Right renal pelvis (tissue), 4 donors: ENCODE data around the gene HNRNPH1. TPM values are rescaled to one million over a fixed set of nuclear protein-coding genes. Genes with fewer than 3 reads are reported as not detected.

ENCODE experiments used
- DNase-seq, 4 donors: peaks; one replicate each; pipeline ENCODE4 v3.0.0-alpha.2; 2013; ENCODE audit warnings: low read depth in 4 of 4, low spot score in 3 of 4, missing footprints in 1 of 4
- polyA plus RNA-seq, 4 donors: library from polyadenylated mRNA; unstranded; fragments of 120-200 nt; gene quantifications; one replicate each; pipeline ENCODE4 v1.2.1, GENCODE V29; 2013; ENCODE audit not compliant: insufficient read length in 4 of 4

Gene HNRNPH1
- polyA plus RNA-seq, 4 donors = 884 to 1,263 (median 1,004) TPM

DNA sequence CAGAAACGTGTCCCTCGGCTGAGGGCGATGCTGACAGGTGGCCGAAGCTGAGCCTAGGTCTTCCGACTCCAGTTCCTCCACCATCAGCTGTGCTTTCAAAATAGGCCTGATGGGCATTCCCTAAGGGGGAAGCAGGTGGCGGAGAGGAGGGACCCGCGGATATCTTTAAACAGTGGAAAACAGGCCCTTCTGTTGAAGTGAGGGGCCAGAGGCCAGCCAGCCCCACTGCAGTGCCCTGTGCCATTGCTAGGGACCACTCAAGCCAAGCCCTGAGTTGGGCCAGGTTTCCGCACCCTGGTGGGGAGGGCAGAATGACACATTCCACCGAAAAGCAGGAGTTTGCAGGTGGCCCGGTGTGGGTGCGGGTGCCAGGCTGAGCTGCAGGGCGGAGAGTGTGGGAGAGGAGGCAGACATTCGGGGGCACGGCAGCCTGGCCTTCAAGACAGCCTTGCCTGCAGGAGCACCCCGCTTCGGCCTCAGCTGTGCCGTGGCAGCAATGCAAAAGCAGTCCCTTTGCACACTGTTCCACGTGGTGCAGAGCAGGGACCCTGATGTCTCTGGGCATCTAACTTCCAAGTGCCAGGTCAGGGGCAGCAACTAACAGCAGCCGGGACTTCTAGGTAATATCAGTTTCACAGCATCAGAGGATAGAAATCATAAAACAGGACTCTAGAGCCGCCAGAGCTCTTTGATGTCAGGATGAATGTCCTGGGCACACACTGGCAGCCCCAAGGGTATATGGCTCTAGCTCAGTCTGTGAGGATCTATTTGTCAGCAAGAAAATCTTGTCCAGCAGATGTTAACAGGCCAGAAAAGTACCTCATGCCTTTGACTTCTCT is 17.2 kb downstream of the HNRNPH1 start:
- no peak for DNase-seq

GRCh38 chr5:179605026-179605833 is 18.2 kb downstream of the HNRNPH1 start:
- DNase-seq = no peak

DNA sequence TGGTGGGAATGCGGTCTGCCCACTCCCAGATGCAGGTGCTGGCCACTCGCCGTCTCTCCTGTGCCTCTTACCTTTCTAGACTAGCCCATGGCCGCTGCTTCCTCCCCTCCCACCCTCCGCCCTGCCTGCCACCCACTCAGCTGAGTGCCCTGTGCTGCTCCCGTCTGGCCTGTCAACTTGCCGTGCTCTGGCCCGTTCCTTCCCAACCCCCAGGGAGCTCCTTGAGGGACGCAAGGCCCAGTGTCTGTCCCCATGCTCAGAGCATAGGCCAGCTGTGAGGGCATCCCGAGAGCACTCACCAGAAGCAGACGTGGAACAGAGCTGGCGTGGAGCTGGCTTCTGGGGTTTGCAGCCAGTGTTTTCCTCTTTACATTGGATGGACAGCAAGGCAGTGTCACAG is 20.2 kb downstream of the HNRNPH1 start:
- DNase-seq = no peak

- DNase-seq = no peak
These were observed 21.4 kb downstream of the HNRNPH1 start for GRCh38 chr5:179601871-179602625.

DNA sequence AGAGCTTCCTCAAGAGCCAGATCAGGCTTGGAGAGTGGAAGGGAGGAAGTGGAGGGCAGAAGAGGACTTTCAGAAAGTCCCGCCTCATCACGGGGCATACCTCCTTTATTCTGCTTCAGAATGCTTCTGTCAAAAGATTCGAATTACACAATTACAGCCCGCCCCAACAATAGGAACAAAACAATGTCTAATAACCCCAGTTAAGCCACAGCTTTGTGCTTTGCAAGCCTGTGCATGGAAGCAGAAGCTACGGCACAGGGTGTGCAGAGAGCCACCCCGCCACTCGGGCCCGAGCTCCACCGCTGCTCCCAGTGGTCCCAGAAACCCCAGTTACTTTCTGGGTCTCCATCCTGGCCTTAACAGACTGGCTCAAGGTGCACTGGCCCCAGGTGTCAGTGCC is 23.5 kb downstream of the HNRNPH1 start:
- DNase-seq = no peak

DNA sequence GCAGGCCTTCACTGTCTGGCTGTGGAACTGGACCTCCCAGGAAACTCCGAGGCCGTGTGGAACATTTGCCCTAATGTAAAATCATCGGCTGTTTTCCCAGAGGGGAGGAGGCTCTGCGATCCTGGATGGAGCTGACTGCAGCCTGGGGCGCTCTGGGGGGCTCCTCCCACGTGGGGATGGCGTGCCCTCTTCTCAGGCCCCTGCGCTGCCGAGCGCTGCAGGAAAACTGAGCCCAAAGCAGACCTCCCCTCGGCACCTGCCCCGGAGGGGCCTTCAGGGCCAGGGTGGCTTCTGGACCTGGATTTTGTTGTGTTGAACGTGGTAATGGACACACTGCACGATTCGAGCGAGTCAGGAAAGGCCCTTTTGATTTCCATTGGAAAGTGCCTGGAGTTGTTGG is 23.9 kb downstream of the HNRNPH1 start:
- DNase-seq = no peak

DNA sequence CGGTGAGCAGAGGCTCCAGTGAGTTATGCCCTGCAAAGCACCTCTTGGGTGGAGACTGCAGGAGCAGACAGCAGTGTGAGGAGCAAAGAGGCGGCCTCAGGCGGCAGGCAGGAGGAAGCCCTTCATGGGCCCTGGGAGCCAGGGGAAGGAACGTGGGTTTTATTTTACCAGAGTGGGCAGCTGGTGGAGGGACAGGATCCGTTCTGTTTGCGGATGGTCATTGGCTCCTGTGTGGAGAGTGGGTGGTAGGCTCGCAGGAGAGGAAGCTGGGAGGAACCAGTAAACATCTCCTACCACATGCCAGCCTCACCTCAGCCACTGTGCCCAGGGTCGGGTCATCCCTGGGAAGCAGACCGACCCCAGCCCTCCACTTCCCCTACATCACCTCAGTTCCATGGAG is 24.4 kb downstream of the HNRNPH1 start:
- DNase-seq = no peak

GRCh38 chr5:179596421-179596820 is 27.1 kb downstream of the HNRNPH1 start:
- no peak for DNase-seq

- DNase-seq = no peak
These were observed 27.6 kb downstream of the HNRNPH1 start for GRCh38 chr5:179595916-179596315.

- no peak for DNase-seq
These were observed 35.3 kb downstream of the HNRNPH1 start for GRCh38 chr5:179588166-179588565.

GRCh38 chr5:179585941-179586401 is 37.5 kb downstream of the HNRNPH1 start:
- no peak for DNase-seq

DNA sequence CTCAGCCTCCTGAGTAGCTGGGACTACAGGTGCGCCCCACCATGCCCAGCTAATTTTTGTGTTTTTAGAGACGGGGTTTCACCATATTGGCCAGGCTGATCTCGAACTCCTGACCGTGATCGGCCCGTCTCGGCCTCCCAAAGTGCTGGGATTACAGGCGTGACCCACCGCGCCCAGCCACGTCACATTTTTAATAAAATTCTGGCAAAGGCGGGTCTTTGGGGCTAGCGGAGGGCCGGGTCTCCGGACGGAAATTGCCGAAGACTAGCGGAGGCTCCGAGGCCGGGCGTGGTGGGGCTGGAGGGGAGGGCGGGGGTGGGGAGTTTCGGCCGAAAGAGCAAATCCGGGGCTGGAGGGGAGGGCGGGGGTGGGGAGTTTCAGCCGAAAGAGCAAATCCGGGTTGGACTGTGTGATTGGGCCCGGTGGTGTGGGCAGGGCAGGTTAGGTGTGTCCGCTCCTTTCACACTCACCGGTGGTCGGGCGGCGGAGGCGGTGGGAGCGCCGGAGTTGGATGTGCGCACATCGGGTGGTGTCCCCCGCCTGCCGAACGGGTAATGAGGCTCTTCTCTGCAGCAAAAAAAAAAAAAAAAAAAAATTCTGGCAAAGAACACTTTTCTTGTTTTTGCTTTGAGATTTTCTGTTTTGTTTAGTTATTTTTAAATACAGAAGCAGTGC is 46.0 kb downstream of the HNRNPH1 start:
- DNase-seq = no peak

DNA sequence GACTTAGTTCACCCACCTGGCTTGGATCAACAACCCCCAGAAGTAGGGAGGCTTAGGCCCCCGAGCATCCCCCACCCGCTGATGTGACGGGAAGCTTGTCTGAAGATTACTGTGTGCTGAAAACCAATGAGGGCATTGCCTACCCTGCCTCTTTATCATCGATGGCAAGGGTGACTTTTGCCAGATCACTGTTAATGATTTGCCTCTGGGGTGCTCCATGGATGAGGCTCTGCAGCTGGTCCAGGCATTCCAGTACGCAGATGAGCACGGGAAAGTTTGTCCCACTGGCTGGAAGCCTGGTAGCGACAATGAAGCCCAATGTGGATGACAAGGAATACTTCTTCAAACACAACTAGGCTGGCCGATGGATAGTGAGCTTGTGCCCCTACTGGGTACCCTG is 51.1 kb downstream of the HNRNPH1 start:
- DNase-seq = no peak

DNA sequence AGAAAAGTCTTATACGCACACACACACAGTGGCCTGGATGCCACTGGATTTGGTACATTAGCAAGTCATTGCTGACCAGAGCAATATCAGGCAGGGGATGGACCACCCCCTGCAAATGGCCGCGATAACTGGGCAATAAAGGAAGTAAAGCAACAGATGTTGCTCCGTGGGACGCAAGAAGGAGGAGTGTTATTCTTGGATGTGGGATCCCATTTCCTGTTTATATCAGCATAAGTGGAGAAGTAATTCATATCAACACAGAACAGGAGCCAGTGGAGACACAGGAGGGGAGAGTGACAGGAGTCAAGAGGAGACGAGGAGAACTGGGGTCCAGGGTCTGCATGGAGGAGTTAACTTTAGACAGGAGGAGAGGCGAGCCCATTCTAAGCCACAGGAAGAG is 54.8 kb downstream of the HNRNPH1 start:
- DNase-seq = no peak

GRCh38 chr5:179564526-179564925 is 58.9 kb downstream of the HNRNPH1 start:
- DNase-seq = no peak

Other genes starting within 250 kb of the HNRNPH1 start
- 10 to 100 TPM; 69.1 to 81.4 (median 78.7) TPM for gene RUFY1, start 73.1 kb downstream of the HNRNPH1 start, polyA plus RNA-seq
- under 1 TPM in 3 of 4 donors, not detected in 1; 0.36 to 0.47 (median 0.42) TPM for gene CBY3, start 57.4 kb upstream of the HNRNPH1 start, polyA plus RNA-seq
- gene CANX, start 75.3 kb upstream of the HNRNPH1 start, polyA plus RNA-seq = 100 to 1,000 TPM; 522 to 659 (median 612) TPM
- gene MAML1, start 109.2 kb upstream of the HNRNPH1 start, polyA plus RNA-seq = 10 to 100 TPM; 41.3 to 44.2 (median 42.5) TPM
- gene LTC4S, start 170.3 kb upstream of the HNRNPH1 start, polyA plus RNA-seq = 1 to 10 TPM; 2.1 to 6.6 (median 2.7) TPM
- 100 to 1,000 TPM; 164 to 206 (median 173) TPM for gene MGAT4B, start 183.2 kb upstream of the HNRNPH1 start, polyA plus RNA-seq
- 100 to 1,000 TPM in 3 of 4 donors, 10 to 100 TPM in 1; 97.8 to 133 (median 102) TPM for gene SQSTM1, start 197.2 kb upstream of the HNRNPH1 start, polyA plus RNA-seq
- 10 to 100 TPM; 29.6 to 36.5 (median 30.9) TPM for gene MRNIP, start 235.1 kb upstream of the HNRNPH1 start, polyA plus RNA-seq